ELR (cell line): ENCODE data around the gene SLC25A21.
A peak's percentile ranks its signal among the peaks of the same experiment; 100 is the strongest.
"Not testable (repeated sequence)": the region's sequence is repeated elsewhere in the genome, so short reads cannot be mapped to it uniquely, and the experiment has no call there.

Source experiments
- DNase-seq: peaks from one replicate; pipeline ENCODE4 v3.0.0-alpha.2; 2015; ENCODE audit warnings: low read depth

SLC25A21 gene

DNA sequence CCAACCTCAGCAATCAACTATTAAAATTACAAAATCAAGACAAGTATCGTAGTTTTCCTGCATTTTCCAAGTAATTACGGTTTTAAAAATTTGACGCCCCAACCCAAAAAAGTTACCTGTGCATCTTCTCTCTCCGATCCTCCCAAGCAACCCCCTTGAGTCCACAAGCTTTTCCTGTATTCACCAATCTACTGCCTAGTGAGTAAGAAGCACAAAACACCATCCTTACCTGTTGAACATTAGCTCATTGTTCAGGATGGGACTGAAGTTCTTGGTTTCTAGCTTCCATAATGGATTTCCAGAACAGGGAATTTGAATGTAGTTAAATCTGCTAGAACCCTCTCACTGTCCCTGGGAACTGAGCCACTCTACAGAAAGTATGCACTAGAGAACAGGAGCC is 348.8 kb downstream of the SLC25A21 start:
- no peak for DNase-seq

DNA sequence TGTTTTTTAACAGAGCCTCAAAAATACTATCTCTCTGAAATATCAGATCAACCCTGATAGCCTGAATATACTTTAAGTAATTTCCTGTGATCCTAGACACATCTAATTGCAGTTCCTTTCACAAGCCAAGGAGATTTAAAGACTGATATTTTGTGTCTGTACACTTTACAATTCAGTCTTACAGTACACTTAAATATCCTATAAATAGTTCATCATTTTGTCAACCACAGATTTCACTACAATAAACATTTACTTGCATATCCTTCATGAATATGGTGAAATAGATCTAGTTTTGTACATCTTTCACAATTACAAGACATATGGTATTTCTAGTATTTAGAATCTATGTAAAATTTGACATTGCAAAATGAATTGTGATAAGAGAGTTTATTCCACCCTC is 349.7 kb downstream of the SLC25A21 start:
- no peak for DNase-seq

DNA sequence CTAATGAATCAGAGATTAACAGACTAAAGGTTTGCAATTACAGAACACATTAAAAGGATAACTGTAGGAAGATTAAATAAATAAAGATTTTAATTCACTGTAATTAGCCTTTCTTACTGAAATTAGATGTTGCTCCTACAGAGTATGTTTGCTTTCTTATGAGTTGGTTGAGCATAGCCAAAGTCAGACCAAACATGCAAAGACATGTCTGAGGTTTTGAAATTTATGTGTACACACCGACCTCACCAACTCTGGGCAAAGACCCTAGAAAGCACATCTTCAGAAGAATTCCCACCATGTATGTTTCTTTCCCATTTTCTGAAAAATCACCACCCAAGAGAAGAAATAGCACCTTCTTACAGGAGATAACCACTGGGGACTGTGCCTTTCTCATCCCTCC is 351.5 kb downstream of the SLC25A21 start:
- no peak for DNase-seq

DNA sequence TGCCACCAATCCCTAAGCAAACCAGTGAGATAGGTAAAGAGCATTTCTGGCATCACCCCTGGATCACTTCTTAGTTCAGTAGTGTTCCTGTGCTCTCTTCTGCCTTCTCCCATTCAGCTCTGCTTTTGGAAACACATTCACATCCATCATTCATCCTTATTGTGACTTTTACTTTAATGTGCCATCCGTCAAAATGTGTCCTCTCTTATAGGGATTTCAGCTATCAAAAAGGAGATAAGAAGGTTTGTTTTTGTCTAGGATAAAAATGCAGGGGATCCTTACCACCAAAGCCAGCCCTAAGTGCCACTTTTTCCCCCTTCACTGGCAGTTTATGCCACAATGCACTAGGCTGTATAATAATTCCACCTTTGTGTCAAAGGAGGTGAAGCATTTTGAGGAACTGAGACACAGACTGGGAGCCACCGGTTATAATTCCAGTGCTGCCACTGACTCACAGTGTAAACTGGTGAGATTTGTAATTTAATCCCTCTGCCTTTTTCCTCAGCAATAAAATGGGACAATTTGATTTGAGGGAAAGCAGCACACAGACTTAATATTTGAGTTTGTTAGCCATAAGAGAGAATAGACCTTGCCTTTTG is 352.2 kb downstream of the SLC25A21 start:
- DNase-seq, result no peak

DNA sequence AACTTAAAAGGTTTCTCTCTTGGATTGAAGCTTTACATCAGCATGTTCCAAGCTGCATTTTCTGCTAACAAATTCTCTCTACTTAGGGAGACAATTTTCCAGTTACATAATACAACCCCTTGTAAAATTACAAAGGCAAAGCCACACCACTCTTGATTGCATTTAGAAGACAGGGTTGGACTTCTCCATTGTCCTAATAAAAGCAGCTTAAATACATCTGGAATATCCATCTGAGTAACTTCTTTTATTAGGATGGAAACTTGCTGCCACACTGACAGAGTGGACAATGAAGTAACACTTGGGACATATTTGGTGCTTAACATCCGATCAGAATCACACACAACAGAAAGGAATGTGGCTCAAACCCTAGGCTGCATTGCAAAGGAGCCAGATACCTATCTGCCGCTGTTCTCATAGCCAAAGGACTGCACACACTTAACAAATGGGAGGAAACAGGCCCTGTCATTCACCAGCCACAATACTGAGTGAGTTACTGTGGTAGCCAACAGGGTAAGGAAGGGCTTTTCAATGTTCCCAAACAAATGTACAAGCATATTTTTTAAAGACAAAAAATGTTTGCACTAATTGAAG is 353.5 kb downstream of the SLC25A21 start:
- no peak for DNase-seq

DNA sequence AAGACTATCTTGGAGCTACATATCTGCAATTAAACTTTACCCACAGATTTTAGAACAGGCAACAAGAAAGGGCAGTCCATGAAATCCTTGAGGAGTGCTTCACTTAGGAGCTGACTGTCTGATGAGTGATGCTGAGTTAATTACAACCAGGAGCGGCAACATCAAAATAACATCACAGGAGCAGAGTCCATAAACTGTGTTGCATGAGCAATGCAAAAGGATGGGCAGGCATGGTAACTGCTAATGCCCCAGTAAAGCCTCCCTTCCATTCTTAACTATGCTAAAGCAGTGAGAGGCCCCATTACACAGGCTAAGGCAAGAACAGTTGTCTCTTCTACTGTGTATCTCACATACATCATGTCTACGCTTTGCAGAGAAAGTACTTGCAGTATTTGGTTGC is 354.2 kb downstream of the SLC25A21 start:
- no peak for DNase-seq

DNA sequence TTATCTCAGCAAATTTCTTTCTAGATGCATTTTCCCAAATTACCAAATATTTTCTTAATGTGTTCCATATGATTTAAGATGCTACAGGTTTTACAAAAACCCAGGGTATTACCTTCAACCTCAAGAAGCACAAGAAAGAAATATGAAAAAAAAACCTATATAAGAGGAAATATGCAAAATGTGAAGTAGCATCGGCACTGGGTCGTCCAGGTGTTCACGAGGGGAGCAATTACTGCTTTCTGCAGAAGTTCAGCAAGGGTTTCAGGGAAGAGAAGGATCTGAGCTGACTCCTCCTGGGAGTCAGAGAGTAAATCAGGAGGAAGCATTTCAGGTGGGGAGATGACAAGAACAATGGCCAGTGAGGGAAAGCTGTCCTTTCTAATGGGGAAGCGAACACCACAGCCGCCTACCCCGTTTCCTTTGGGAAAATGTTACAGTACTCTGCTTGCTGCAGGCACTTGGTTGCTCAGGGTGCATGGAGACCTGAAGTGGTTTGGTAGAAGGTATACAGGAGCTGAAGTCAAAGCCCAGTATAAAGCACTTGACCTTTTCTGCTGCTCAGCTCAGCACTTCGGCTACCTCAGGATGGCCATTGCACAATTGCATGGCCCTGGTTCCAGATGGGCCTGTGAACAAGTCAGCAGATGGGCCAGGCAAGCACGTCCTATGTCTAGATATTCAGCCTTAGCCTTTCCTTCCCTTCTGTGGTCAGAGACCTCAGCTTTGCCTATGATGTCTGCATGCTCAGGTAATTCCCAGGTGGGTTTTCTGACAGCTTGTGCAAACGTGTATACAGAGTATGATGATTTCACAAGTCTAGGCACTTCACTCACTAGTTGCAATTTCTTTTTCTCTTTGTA is 355.1 kb downstream of the SLC25A21 start:
- DNase-seq, result no peak

DNA sequence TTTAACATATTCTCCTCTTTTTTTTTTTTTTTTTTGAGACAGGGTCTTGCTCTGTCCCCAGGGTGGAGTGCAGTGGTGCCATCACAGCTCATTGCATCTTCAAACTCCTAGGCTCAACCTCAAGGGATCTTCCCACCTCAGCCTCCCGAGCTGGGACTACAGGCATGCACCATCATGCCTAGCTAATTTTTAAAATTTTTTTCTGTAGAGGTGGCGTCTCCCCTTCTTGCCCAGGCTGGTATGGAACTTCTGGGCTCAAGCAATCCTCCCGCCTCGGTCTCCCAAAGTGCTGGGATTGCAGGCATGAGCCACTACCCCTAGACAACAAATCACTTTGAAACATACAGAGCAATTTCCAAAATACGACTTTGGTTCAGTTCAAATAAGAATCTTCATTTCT is 355.9 kb downstream of the SLC25A21 start:
- no peak for DNase-seq

DNA sequence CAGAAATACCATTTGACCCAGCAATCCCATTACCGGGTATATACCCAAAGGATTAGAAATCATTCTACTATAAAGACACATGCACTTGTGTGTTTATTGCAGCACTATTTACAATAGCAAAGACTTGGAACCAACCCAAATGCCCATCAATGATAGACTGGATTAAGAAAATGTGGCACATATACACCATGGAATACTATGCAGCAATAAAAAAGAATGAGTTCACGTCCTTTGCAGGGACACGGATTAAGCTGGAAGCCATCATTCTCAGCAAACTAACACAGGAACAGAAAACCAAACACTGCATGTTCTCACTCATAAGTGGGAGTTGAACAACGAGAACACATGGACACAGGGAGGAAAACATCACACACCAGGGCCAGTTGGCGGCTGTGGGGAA is 357.6 kb downstream of the SLC25A21 start:
- not testable (repeated sequence) for DNase-seq

DNA sequence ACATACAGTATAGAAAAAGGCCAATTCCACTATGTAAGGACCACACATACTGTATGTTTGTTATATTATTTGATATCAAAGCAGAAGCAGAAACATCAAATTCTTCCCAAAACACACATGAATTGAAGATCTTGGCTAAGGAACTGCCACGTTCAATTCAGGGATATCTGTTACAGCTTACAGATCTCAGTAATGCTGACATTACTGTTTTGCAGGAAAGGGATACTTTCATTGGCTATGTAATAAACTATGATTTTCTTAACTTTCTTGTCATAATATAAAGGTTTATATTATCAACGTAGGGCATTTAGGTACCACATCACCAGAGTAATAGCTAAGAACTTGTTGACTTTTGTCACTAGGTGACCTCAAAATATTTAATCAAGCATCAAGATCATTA is 362.2 kb downstream of the SLC25A21 start:
- no peak for DNase-seq

DNA sequence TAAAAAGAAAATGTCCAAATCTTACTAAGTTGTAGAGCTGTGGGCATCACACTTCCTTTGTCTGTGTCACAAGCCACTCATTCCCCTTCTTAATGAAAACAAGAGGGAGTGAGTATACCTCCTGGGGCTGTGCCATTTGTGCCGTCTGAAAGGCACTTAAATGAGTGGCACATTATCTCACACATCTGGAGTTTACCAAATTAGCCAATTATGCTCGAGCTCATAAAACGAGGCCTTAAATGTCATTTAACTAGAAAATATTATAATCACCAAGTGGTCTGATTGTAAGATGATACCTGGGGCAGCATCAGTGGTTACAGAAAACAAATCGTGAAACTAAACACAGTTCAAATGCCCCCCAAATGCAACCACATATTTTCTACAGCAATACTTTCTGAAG is 364.7 kb downstream of the SLC25A21 start:
- no peak for DNase-seq

DNA sequence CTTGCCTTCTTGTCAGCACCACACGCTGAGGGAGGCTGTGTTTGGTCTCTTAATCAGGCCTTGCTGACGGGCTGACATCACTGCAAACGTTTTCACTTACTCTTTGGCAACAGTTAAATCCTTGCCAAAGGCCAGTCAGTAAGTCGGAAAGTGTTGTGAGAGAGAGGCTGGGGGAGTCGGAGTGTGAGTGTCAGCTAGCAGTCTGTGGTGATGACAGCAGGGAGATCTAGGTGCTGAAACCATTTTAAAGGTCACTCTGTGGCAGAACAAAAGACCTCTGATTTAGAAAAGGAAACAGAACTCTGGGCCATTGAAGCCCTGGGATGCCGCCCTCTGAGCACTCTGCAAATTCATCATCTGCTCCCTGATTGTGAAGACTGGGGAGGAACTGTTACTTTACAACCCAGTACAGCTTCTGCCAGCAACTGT is 367.3 kb downstream of the SLC25A21 start:
- DNase-seq, result no peak

DNA sequence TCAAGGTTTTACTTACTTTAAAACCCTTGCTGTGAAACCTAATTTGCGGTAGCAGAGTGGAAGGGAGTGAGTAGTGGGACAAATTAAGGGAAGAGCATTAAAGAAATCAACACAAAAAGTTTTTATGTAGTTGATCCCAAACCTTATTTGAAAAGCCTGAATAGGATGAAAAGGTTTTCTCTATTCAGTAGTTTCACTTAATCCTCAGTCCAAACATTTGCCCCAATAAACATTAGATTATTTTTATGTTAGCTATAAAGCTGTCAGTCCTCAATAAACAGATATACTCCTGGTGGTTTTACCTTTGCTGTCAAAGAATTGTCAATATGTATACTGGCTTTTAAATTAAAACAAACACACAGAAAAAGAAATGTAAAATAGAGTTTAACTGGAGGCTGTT is 374.8 kb downstream of the SLC25A21 start:
- no peak for DNase-seq

DNA sequence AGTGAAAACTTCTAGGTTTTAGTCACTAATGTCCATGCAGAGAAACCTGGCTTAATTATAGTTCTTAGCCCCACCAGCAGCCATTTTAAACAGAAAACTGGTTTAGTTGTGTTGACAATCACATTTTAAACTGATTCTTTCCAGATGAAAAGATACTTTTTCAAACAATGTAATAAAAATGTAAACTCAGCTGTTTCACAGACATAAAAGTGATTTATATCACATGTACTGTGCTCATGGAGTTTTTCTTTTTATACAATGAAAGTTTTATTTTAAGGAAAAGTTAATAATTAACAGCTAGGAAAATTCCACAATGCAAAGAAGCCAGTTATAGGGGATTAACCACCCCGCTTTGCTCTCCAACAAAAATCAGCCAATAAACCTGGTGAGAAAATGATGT is 381.0 kb downstream of the SLC25A21 start:
- DNase-seq, result no peak

DNA sequence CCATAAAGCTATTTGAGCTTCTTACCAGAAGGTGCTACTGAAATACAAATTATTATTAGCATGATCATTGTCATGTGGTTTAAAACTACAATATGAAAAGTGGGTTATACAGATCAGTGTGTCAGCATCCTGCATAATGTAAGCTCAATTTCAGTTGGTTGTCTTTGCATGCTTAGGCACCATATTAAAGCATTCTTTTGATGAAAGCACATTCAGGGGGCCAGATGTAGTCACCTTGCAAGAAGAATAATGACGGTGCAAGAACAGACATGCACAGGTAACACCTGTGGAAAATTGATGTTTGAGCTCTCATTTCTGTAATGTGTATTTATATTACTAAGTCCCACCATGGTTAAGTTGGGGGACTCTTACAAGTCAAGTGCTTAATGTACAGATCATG is 386.9 kb downstream of the SLC25A21 start:
- DNase-seq, result no peak

DNA sequence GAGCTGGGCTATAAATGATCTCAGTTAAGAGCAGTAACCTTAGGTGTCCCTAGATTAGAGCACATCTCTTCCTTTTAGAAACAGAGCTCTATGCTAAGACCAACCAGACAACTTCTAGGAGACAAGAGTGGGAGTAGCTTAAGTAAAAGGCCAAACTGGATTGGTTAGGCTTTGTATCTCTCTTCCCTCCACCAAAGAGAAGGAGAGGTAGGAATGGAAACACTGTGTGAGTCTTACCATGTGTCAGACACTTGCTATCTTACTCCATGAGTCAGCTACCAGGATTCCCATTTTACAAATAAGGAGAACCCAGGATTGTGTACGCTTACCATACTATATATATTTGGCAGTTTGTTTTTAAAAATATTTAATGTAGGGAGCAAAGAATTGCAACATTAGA is 387.9 kb downstream of the SLC25A21 start:
- DNase-seq, result peak; percentile 1

DNA sequence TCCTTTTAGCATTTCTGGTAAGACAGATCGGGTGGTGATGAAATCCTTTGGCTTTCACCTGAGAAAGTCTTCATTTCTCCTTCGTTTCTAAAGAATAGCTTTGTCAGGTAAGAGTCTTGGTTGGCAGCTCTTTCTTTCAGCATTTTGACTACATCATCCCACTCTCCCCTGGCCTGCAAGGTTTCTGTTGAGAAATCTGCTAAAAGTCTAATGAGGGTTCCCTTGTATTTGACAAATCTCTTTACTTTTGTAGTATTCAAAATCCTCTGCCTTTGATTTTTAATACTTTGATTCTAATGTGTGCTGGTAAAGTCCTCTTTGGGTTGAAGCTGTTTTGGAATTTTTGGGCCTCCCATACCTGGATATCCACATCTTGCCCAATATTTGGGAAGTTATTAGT is 390.5 kb downstream of the SLC25A21 start:
- no peak for DNase-seq

DNA sequence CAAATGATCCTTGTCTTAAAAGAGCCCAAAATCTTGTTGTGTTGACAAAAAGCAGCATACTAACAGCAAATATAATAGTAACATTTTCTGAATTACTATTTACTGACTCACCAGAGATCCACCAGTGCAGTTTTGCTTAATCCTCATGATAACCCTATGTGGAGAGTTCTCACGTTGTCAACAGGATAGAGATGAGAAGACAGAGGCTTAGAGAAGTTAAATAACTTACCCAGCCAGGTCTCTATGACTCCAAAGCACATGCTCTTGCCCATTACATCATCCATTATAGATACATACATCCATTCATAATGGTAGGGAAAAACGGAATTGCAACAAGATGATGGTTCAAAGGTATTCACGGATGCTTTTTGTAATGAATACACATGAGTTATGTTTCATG is 398.8 kb downstream of the SLC25A21 start:
- DNase-seq, result peak; percentile 34

DNA sequence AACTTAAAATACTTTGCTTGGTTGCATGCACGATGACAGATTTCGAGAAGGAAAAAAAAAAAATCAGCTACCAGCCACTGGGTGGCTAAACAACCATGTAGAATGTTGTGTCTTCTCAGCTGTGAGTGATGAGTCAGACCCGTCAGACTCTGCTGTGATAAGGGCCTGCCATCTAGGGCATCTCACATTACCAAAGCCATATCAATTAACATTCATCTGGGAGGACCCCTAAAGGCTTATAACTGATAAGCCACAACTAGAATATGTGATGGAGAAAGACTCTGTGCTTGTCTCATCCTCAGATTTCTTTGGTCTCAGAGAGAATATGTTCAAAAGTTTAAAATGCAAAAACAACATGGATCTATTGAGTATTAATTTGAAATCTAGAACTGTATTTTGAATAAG is 399.3 kb downstream of the SLC25A21 start:
- peak; percentile 24 for DNase-seq

DNA sequence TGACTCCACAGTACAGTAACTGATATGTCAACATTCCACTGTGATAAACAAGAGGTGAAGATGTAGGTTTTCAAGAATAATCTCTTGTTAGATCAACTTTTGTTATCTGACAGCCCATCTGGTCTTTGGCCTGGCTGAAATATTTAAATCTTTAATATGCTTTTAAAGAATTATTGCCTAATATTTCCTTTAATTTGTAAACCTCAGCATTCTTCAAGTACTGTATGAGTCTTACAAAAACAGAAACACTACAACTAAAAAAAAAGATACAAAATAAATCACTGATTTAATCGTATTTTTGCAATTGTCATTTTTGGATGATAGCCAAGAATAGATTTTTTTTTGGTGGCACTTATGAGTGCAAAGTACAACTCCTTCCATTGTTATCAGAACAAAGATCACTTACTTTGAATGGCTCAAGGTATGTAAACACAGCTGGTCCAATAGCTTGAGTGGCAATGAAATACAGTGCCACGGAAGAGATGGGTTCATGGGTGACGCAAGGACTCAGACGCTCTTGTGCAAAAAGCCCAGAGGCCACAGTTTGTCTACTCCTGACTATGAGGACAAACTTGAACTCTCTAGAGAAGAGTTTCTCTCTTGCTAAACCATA is 401.3 kb downstream of the SLC25A21 start:
- no peak for DNase-seq

DNA sequence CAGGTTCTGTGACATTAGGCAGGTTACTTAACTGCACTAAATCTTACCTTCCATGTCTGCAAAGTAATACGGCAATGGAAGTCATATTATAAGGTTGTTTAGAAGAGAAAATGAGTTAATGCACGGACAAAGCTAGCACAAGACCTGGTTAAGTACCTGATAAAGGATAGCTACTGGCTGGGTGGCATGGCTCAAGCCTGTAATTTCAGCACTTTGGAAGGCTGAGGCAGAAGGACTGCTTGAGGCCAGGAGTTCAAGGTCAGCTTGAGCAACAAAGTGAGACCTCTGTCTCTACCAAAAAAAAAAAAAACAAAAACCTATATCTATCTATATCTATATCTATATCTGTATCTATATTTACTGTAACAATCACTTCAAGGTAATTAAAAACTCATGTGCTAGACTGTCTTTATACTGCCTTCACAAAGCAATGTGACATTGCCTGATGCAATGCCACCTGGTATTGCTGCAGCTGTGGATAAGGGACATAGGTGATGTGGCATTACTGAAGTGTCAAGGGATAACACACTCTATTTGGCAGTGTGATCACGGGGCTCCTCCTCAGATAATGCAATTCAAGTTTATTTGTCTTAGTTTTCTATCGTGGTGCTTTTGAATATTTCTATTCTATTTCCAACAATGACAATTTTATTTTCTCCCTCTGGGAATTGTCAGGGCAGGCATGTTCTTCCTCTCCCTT is 403.6 kb downstream of the SLC25A21 start:
- DNase-seq, result no peak

DNA sequence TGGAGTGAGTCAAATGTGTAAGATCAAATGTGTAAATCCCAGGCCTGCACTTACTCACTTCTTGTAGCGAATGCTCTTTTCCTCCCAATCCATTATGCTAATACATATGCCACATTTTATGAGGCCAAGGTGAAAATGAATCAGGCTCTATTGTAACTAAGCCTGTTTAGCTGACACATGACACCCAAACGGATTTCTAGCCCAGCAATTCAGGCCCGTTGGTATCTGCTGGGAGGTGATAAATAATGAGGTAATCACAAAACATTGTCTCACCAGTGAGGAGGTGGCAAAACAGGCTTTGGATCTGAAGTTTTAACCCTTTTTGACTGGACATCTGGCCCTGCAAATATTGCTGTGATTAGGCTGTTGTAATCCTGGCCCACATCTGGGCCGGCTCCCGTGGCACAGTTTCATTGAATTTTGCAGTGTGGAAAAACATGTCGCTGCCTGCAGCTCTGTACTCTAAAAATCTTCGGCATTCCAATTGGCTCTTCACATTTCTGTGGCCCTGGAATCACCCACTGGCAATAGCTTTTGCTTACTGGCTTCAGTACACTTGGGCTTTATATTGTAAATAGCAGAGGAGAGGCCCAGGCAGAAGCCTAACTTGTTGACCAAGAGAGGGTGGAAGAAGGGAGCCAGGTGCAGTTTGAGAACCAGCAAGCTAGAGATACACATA is 404.7 kb downstream of the SLC25A21 start:
- no peak for DNase-seq
